Activated CD4-positive, alpha-beta T cell treated with anti-CD3 and anti-CD28 coated beads for 1 hour (primary cell): ENCODE results near the gene NEDD4L.
"Not testable (repeated sequence)": the region's sequence is repeated elsewhere in the genome, so short reads cannot be mapped to it uniquely, and the experiment has no call there.

Experiments
- DNase-seq: peaks from one replicate; pipeline ENCODE4 v3.0.0-alpha.2; 2020

NEDD4L gene

DNA sequence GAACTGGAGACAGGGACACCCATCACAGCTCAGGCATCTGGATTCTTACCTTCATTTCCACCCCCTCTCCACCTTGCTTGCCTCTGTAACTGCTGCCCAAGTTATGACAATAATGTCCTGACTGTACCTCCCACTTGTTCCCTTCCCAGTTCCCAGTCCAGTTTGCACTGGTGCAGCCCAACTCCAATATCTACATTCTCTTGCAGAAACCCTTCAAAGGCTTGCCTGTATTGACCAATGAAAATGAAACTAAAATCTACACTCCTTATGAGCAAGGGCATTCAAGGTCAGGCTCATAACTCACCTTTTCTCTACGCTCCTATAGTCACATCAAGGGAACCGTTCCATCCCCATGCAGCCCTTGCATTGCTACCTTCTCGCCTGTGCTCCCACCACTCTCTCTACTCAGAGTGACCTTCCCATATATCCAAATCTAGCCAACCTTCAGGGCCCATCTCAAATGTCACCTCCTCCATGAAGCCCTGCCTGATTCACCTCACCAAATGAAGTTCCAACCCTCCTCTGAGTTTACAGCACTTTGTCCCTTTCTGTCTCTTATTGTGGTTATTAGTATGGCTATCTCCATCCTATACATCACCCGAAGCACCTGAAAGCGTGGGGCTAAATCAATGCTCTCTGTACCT, 365.9 kb downstream of the NEDD4L start:
- no peak for DNase-seq

- no peak for DNase-seq
Observed at GRCh38 chr18:58411323-58411722, 367.3 kb downstream of the NEDD4L start.

DNA sequence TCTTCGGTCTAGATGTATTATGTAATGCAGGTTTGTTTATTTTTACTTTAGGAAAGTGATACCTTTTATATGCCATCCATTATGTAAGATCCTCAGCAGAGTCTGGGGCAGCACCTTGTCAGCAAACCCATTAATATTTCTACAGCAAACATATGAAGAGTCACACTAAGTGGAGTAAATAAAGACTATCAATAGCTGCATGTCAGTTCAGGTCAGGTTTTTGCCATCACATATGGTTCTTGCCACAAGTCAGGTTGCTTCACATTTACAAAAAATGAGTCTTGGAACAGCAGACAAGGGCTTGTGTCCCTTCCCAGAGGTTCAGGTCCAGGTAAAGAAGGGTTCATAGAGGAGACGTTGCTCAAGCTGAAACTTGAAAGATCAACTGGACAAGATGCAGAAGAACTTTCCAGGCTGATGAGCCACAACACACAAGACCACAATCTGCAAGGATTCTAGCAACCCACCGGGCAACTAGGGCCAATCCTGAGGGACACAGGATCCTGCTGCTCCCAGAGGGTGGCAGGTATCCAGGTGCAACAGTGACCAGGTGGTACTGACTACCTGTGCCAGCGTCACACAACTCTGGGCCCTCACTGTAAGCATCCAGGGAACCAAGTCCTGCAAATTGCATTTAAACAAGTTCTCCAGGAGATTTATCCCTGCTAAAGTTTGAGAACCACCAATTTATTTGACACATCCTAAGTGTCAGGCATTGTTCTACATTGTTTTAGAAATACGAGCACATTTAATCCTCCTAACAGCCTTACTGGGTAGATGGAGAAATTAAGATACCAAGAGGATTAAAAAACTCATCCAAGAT, 369.0 kb downstream of the NEDD4L start:
- no peak for DNase-seq

DNA sequence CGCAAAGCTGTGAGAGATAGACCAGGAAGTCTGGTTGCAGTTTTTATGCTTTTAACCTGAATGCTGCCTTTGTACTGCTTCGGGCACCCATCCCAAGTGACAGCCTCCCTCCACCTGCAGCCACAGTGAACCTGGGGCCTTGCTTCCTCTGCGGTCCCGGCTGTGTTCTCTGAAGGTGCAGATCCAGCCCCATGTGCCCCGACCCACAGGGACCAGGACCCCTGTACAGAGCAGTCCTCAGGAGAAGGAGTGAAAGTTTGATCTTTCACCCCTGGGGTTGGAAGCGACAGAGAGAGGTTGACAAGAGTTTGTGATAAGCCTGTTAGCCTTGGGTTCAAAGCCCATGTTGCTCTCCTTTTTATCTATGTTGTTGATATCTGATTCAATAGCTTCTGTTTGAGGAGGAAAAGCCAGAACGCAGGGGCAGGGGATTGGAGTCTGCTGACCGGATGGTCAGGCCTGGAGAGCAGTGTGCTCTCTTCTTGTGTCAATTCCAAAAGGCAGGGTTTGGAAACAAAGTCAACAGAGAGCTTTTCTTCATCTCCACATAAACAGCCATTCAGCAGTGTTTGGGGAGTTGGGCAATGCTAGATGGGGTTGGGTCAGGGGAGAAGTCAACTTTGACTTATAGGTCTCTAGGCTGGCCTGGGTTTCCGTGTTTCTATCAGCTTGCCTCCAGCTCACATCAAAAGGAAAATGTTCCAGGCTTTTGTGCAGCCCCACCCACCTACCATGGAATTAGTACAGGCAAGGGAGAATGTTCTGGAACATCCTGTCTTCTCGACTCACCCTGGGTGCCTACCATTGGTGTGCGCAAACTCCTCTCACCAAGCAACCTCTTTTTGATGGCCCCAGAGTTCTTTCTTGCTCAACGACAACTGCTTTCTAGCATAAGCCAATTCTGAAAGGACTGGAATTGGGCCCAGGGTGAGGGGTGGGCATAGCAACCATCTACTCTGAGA, 369.9 kb downstream of the NEDD4L start:
- no peak for DNase-seq

DNA sequence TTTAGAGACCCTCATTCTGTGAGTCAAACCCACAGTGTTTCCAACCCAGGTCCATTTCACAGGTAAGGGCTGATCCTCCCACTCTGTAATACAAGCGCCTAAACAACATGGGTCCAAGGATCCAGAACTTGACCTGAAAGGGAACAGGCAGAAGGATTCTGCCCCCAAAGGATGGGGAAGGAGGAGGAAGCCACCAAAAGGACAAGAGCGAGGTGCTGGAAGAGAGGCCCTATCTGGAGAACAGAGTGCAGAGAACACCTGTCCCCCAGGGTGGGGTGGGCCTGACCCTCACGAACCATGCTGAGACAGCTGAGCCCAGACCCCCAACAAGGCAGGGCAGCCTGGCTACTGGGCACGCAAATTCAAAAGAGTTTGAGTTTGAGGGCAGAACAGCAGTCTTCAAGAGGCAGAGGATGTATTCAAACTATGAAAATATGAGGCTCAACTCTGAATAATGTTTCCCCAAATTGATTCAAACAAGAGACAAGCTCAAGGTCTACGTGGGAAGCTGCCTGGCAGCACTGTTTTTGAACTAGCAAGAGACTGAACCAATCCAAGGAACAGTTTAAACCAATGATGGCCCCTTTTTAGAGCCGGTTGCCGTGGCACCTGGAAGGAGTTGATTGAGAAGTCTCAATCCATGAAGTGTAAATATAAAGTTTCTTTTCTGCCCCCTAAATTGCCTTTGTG, 372.1 kb downstream of the NEDD4L start:
- no peak for DNase-seq

- no peak for DNase-seq
Observed at GRCh38 chr18:58416704-58417683, 373.0 kb downstream of the NEDD4L start.

GRCh38 chr18:58417752-58418151, 373.7 kb downstream of the NEDD4L start:
- DNase-seq, result no peak

- DNase-seq, result no peak
Observed at GRCh38 chr18:58418361-58418760, 374.3 kb downstream of the NEDD4L start.

DNA sequence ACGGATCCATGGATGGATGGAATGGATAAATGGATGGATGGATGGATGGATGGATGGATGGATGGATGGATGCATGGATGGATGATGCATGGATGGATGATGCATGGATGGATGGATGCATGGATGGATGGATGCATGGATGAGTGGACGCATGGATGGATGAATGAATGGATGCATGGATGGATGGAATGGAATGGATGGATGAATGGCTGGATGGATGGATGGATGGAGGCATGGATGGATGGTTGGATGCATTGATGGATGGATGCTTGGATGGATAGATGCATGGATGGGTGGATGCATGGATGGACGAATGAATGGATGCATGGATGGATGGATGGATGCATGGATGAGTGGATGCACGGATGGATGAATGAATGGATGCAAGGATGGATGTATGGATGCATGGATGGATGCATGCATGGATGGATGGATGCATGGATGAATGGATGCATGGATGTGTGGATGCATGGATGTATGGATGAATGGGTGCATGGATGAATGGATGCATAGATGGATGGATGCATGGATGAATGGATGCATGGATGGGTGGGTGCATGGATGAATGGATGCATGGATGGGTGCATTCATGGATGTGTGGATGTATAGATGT, 375.7 kb downstream of the NEDD4L start:
- DNase-seq, result no peak

DNA sequence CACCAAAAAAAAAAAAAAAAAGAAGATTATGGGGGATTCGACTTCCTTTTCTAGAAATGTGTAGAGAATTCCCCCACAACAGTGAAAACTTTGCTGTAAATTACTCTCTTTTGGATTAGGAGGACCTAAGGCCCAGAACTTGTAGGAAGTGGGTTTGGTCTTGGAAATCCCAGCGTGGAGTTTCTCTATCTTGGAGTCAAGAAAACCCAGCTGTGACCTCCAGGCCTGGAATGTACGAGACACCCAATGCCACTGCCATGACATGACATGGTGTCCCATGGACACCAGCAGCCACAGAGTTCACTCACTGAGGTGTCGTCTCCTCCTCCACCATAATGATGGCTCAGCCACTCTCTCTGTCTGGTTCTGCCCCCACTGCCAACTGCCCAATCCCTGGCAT, 382.6 kb downstream of the NEDD4L start:
- no peak for DNase-seq

GRCh38 chr18:58427321-58427720, 383.3 kb downstream of the NEDD4L start:
- DNase-seq, result no peak

DNA sequence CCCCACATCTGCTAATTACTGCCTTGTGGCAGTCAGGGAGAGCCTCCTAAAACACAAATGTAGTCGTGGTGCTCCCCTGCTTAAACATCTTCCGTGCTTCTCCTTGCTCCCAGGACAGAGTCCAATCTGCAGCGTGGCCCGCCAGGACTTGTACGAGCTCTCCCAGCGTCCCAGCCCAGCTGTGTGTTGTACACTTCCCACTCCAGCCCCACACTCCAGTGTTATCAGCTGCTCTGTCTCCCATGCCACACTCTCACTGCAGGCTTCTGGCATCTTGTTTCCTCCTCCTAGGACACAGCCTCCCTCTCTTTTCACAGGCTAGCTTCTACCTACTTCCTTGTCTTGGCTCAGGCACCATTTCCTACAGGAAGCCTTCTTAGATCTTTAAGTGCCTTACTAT, 385.4 kb downstream of the NEDD4L start:
- DNase-seq, result no peak

GRCh38 chr18:58431215-58431614, 387.2 kb downstream of the NEDD4L start:
- DNase-seq, result no peak

- DNase-seq, result no peak
Observed at GRCh38 chr18:58432050-58432727, 388.2 kb downstream of the NEDD4L start.

DNA sequence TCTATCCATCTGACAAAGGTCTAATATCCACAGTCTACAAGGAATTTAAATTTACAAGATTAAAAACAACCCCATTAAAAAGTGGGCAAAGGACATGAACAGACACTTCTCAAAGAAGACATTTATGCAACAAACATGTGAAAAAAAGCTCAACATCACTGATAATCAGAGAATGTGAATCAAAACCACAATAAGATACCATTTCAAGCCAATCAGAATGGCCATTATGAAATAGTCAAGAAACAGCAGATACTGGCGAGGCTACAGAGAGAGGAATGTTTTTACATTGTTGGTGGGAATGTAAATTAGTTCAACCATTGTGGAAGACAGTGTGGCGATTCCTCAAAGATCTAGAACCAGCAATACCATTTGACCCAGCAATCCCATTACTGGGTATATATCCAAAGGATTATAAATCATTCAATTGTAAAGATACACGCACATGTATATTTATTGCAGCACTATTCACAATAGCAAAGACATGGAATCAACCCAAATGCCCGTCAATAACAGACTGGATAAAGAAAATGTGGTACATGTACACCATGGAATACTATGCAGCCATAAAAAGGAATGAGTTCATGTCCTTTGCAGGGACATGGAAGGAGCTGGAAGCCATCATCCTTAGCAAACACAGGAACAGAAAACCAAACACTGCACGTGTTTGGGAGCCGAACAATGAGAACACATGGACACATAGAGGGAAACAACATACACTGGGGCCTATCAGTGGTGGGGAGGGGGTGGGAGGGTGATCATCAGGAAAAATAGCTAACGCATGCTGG, 391.4 kb downstream of the NEDD4L start:
- not testable (repeated sequence) for DNase-seq

- no peak for DNase-seq
Observed at GRCh38 chr18:58438161-58438957, 394.3 kb downstream of the NEDD4L start.

GRCh38 chr18:58438958-58439300, 394.9 kb downstream of the NEDD4L start:
- DNase-seq, result no peak

- no peak for DNase-seq
Observed at GRCh38 chr18:58443671-58444070, 399.6 kb downstream of the NEDD4L start.
